NCI-H510A (cell line): ENCODE data around the gene RPL15.
A peak's percentile ranks its signal among the peaks of the same experiment; 100 is the strongest.
"Not testable (repeated sequence)": the region's sequence is repeated elsewhere in the genome, so short reads cannot be mapped to it uniquely, and the experiment has no call there.

Experiments
- DNase-seq: peaks from one replicate; lab custom pipeline; 2025; lab: John Stamatoyannopoulos, UW

Gene RPL15

GRCh38 chr3:23889950-23890349 is 27.0 kb upstream of the RPL15 start:
- no peak for DNase-seq

- no peak for DNase-seq
Observed at GRCh38 chr3:23894254-23895061, 22.5 kb upstream of the RPL15 start.

- DNase-seq = no peak
Observed at GRCh38 chr3:23895181-23895580, 21.8 kb upstream of the RPL15 start.

GRCh38 chr3:23900744-23901143 is 16.2 kb upstream of the RPL15 start:
- no peak for DNase-seq

GRCh38 chr3:23904545-23904944 is 12.4 kb upstream of the RPL15 start:
- no peak for DNase-seq

- no peak for DNase-seq
Observed at GRCh38 chr3:23909341-23909740, 7.6 kb upstream of the RPL15 start.

GRCh38 chr3:23911397-23911796 is 5.5 kb upstream of the RPL15 start:
- DNase-seq = no peak

- DNase-seq = not testable (repeated sequence)
Observed at GRCh38 chr3:23912335-23912734, 4.6 kb upstream of the RPL15 start.

GRCh38 chr3:23913182-23913581 is 3.8 kb upstream of the RPL15 start:
- DNase-seq = no peak

GRCh38 chr3:23913873-23914743 is 2.8 kb upstream of the RPL15 start:
- no peak for DNase-seq

GRCh38 chr3:23915537-23916108 is 1.3 kb upstream of the RPL15 start:
- DNase-seq = peak; percentile 9

GRCh38 chr3:23916152-23916885 is 613 bp upstream of the RPL15 start:
- no peak for DNase-seq

GRCh38 chr3:23917679-23918303 is 859 bp downstream of the RPL15 start:
- DNase-seq = peak; percentile 1

GRCh38 chr3:23918331-23918730 is 1.4 kb downstream of the RPL15 start:
- DNase-seq = not testable (repeated sequence)

- DNase-seq = no peak
Observed at GRCh38 chr3:23919628-23920027, 2.7 kb downstream of the RPL15 start.

GRCh38 chr3:23920151-23920655 is 3.3 kb downstream of the RPL15 start:
- no peak for DNase-seq

- no peak for DNase-seq
Observed at GRCh38 chr3:23921052-23921511, 4.2 kb downstream of the RPL15 start.

- DNase-seq = no peak
Observed at GRCh38 chr3:23923786-23924185, 6.9 kb downstream of the RPL15 start.

GRCh38 chr3:23926246-23926645 is 9.3 kb downstream of the RPL15 start:
- no peak for DNase-seq

- no peak for DNase-seq
Observed at GRCh38 chr3:23926736-23927135, 9.8 kb downstream of the RPL15 start.

- no peak for DNase-seq
Observed at GRCh38 chr3:23928524-23928923, 11.6 kb downstream of the RPL15 start.
